ENCODE data around the gene SLC6A12. TPM values are rescaled to one million over a fixed set of nuclear protein-coding genes. Genes with fewer than 3 reads are reported as not detected.

Gene SLC6A12
- total and polyA plus RNA-seq, 9 of the 15 experiments (the other 6 are each of a cell fraction or from before 2014, with no cell fraction given): not detected

- H3K9me1 ChIP-seq (ENCODE audit: control insufficient read depth, insufficient read depth, low read length): no peaks in the 10 kb centered on the region
These were observed 5.1 kb downstream of the SLC6A12 start for GRCh38 chr12:208813-209212.

GRCh38 chr12:207804-208203 lies 6.2 kb downstream of the SLC6A12 start:
- intact Hi-C loops (cut with micrococcal nuclease): no loop called here
- BruUV-seq (replicated peaks): no TSS peak
- Histone ChIP-seq H3K79me2 (ENCODE audit: control insufficient read depth, insufficient read depth, low read length) (no peaks in the 10 kb centered on the region), H3K36me3 (ENCODE audit: control insufficient read depth, insufficient read depth, low read length) (no peaks in the 10 kb centered on the region), H3K27me3 (ENCODE audit: control insufficient read depth in 2 of 2, insufficient read depth in 2 of 2, low read length in 2 of 2) (peaks cover 39 to 70% of the 10 kb centered on the region in 2 experiments), H3K4me2 (ENCODE audit: insufficient read depth, low read length) (no peak overlapping the region), H3K9me3 (replicated peaks; ENCODE audit: control insufficient read depth, insufficient read depth, low read depth, low read length) (no peaks in the 10 kb centered on the region), H4K20me1 (replicated peaks; ENCODE audit: control insufficient read depth, insufficient read depth, low read length) (0 out of 2 replicates have a peak, but pooled peaks cover 6% of the 10 kb centered on the region), H3K4me1 (replicated peaks in 1 of 2; ENCODE audit: control insufficient read depth in 2 of 2, insufficient read depth in 2 of 2, low read length in 2 of 2) (peaks cover 0 to 12% of the 10 kb centered on the region in 2 experiments; a peak in 3 of 5 replicates), H3K4me3 (no peak overlapping the region), H3K9me1 (ENCODE audit: control insufficient read depth, insufficient read depth, low read length) (no peaks in the 10 kb centered on the region), H2AFZ (ENCODE audit: low read depth, low read length) (no peak overlapping the region), H3K9ac (ENCODE audit: insufficient read depth in 1 of 2, low read depth in 2 of 2, low read length in 2 of 2) (no peak overlapping the region), H3K27ac (ENCODE audit: extremely low read depth, low read depth, low read length) (no peak overlapping the region)
- ATAC-seq: no peak
- ChIA-PET POLR2A (no interaction called here), CTCF (ENCODE audit: low intra/inter-chr PET ratio) (no interaction called here)
- no peak for FAIRE-seq
- no peak for DNase-seq (ENCODE audit: extremely low read depth in 1 of 4, low spot score in 3 of 4)
- in situ Hi-C loops (cut with MboI): no loop called here
- 3% methylated on average over 9 of the region's 10 CpGs for WGBS (ENCODE audit: insufficient coverage, low coverage, missing lambda C conversion rate)
- TF ChIP-seq NR4A1 (CRISPR knock-in tag; IDR thresholded peaks at IDR 0.05) (no peak), NR4A1 (tag; IDR thresholded peaks at IDR 0.05) (no peak), GATA2 (CRISPR knock-in tag; IDR thresholded peaks at IDR 0.05) (no peak), STAG1 (CRISPR knock-in tag; IDR thresholded peaks at IDR 0.05; ENCODE audit: borderline replicate concordance) (no peak), JUNB (CRISPR knock-in tag; conservative IDR thresholded peaks at IDR 0.05) (no peak), RBM22 (IDR thresholded peaks at IDR 0.05; ENCODE audit: low read depth, low read length, poor library complexity, severe bottlenecking) (no peak), MAFK (IDR thresholded peaks at IDR 0.05; ENCODE audit: low read length) (no peak), CBFA2T3 (IDR thresholded peaks at IDR 0.05) (no peak), CEBPZ (IDR thresholded peaks at IDR 0.05; ENCODE audit: borderline replicate concordance, low read depth, low read length) (no peak)

More at GRCh38 chr12:208813-209212, 5.1 kb downstream of the SLC6A12 start:
- in situ Hi-C loops (cut with MboI) (no loop called here), intact Hi-C loops (cut with micrococcal nuclease) (no loop called here)
- FAIRE-seq (no peak), DNase-seq (ENCODE audit: extremely low read depth in 1 of 4, low spot score in 3 of 4) (no peak), ATAC-seq (no peak)
- H3K27ac ChIP-seq (ENCODE audit: extremely low read depth, low read depth, low read length): no peak overlapping the region
- peaks cover 41 to 78% of the 10 kb centered on the region in 2 experiments for H3K27me3 ChIP-seq (ENCODE audit: control insufficient read depth in 2 of 2, insufficient read depth in 2 of 2, low read length in 2 of 2)
- no peak overlapping the region for H3K4me2 ChIP-seq (ENCODE audit: insufficient read depth, low read length)
- TF ChIP-seq, protein P1, sequence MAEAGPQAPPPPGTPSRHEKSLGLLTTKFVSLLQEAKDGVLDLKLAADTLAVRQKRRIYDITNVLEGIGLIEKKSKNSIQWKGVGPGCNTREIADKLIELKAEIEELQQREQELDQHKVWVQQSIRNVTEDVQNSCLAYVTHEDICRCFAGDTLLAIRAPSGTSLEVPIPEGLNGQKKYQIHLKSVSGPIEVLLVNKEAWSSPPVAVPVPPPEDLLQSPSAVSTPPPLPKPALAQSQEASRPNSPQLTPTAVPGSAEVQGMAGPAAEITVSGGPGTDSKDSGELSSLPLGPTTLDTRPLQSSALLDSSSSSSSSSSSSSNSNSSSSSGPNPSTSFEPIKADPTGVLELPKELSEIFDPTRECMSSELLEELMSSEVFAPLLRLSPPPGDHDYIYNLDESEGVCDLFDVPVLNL (CRISPR knock-in tag; IDR thresholded peaks at IDR 0.05; ENCODE audit: low read depth): no peak
- 9% methylated on average over 2 of the region's 4 CpGs for WGBS (ENCODE audit: insufficient coverage, low coverage, missing lambda C conversion rate)
- no peak overlapping the region for H3K9ac ChIP-seq (ENCODE audit: insufficient read depth in 1 of 2, low read depth in 2 of 2, low read length in 2 of 2)
- no peaks in the 10 kb centered on the region for H3K9me3 ChIP-seq (replicated peaks; ENCODE audit: control insufficient read depth, insufficient read depth, low read depth, low read length)
- H3K4me3 ChIP-seq: no peak overlapping the region
- H4K20me1 ChIP-seq (replicated peaks; ENCODE audit: control insufficient read depth, insufficient read depth, low read length): 0 out of 2 replicates have a peak, but pooled peaks cover 6% of the 10 kb centered on the region
- peaks cover 0 to 5% of the 10 kb centered on the region in 2 experiments; a peak in 3 of 5 replicates for H3K4me1 ChIP-seq (replicated peaks in 1 of 2; ENCODE audit: control insufficient read depth in 2 of 2, insufficient read depth in 2 of 2, low read length in 2 of 2)
- CTCF ChIA-PET (ENCODE audit: low intra/inter-chr PET ratio): no interaction called here
- H3K36me3 ChIP-seq (ENCODE audit: control insufficient read depth, insufficient read depth, low read length): no peaks in the 10 kb centered on the region
- POLR2A ChIA-PET: no interaction called here
- no peaks in the 10 kb centered on the region for H3K79me2 ChIP-seq (ENCODE audit: control insufficient read depth, insufficient read depth, low read length)
- BruUV-seq (replicated peaks): no TSS peak
- no peak overlapping the region for H2AFZ ChIP-seq (ENCODE audit: low read depth, low read length)
